RPMI8226 (cell line): ENCODE measurements around the gene YIF1A.

ENCODE experiments used
- DNase-seq: peaks from one replicate; pipeline ENCODE4 v3.0.0-alpha.2; 2015

Gene YIF1A

GRCh38 chr11:66242095-66242765 is 46.7 kb downstream of the YIF1A start:
- DNase-seq: peak; percentile 97

- no peak for DNase-seq
These were observed 48.2 kb downstream of the YIF1A start for GRCh38 chr11:66240781-66241136.

GRCh38 chr11:66239998-66240780 is 48.8 kb downstream of the YIF1A start:
- DNase-seq: no peak

- DNase-seq: no peak
These were observed 49.4 kb downstream of the YIF1A start for GRCh38 chr11:66239511-66239910.

- no peak for DNase-seq
These were observed 50.0 kb downstream of the YIF1A start for GRCh38 chr11:66238786-66239413.

GRCh38 chr11:66237867-66238266 is 51.1 kb downstream of the YIF1A start:
- no peak for DNase-seq

- no peak for DNase-seq
These were observed 53.8 kb downstream of the YIF1A start for GRCh38 chr11:66235141-66235540.
